Naive thymus-derived CD4-positive, alpha-beta T cell (primary cell): ENCODE results near the gene SVOPL. TPM values are rescaled to one million over a fixed set of nuclear protein-coding genes. Genes with fewer than 3 reads are reported as not detected.

Experiments
- ATAC-seq: fragments of 150-1000 bp; cut with Tn5 transposase; 2 replicates; pipeline ENCODE4 v1.10.0; 2021; ENCODE audit warnings: mild to moderate bottlenecking, moderate library complexity
- CTCF ChIA-PET: fragments of 350-600 bp; sonication (Branson Sonifier 250); formaldehyde crosslinking; loops from one replicate; lab custom pipeline; 2021; ENCODE audit warnings: antibody characterized with exemption; lab: Charles Lee
- POLR2A ChIA-PET: fragments of 350-600 bp; sonication (Branson Sonifier 250); formaldehyde crosslinking; loops from one replicate; lab custom pipeline; 2021; ENCODE audit warnings: antibody characterized with exemption, inconsistent platforms; lab: Charles Lee
- DNase-seq, 9 donors: peaks; one replicate each; pipeline versions ENCODE4 v3.0.0 to v3.0.0-alpha.2; 2020 to 2022; ENCODE audit warnings: mixed read lengths in 1 of 9
- H3K27ac ChIP-seq: one replicate; pipeline ENCODE4 v1.7.0; 2013; ENCODE audit warnings: mild to moderate bottlenecking, low read depth, low read length, moderate library complexity
- H3K27me3 ChIP-seq, 2 donors: one replicate each; pipeline ENCODE4 v1.7.0; 2013; ENCODE audit warnings: low read length in 2 of 2, mild to moderate bottlenecking in 2 of 2, moderate library complexity in 2 of 2; ENCODE audit not compliant: control insufficient read depth in 2 of 2, insufficient read depth in 2 of 2
- H3K36me3 ChIP-seq, 3 experiments: 1 replicate in 2 of 3; 2 replicates in 1 of 3; pipeline ENCODE4 v1.7.0; 2013; ENCODE audit warnings: low read length in 3 of 3, mild to moderate bottlenecking in 3 of 3, moderate library complexity in 1 of 3; ENCODE audit not compliant: insufficient read depth in 3 of 3, control insufficient read depth in 2 of 3
- H3K4me1 ChIP-seq, 2 donors: one replicate each; pipeline ENCODE4 v1.7.0; 2013; ENCODE audit warnings: low read length in 2 of 2, mild to moderate bottlenecking in 2 of 2, moderate library complexity in 1 of 2; ENCODE audit not compliant: control insufficient read depth in 2 of 2, insufficient read depth in 2 of 2
- H3K4me3 ChIP-seq: 2 replicates; pipeline ENCODE4 v1.7.0; 2013; ENCODE audit warnings: mild to moderate bottlenecking, low read length
- H3K9me3 ChIP-seq, 3 experiments: 1 replicate in 2 of 3; 2 replicates in 1 of 3; pipeline ENCODE4 v1.7.0; 2013; ENCODE audit warnings: low read length in 3 of 3; ENCODE audit not compliant: control insufficient read depth in 2 of 3
- H3K27ac Mint-ChIP-seq, 9 donors: one replicate each; pipeline ENCODE4 v1.8.0; 2020 to 2022; ENCODE audit warnings: mixed read lengths in 9 of 9, mild to moderate bottlenecking in 8 of 9, moderate library complexity in 5 of 9, inconsistent platforms in 2 of 9
- H3K27me3 Mint-ChIP-seq, 5 donors: one replicate each; pipeline ENCODE4 v1.8.0; 2021 to 2022; ENCODE audit warnings: mixed read lengths in 5 of 5, mild to moderate bottlenecking in 1 of 5
- H3K36me3 Mint-ChIP-seq, 5 donors: one replicate each; pipeline ENCODE4 v1.8.0; 2020 to 2022; ENCODE audit warnings: mixed read lengths in 5 of 5, mild to moderate bottlenecking in 3 of 5, inconsistent platforms in 1 of 5
- H3K4me1 Mint-ChIP-seq, 7 donors: one replicate each; pipeline ENCODE4 v1.8.0; 2020 to 2022; ENCODE audit warnings: mixed read lengths in 7 of 7, mild to moderate bottlenecking in 3 of 7, inconsistent platforms in 1 of 7
- H3K4me3 Mint-ChIP-seq, 10 donors: one replicate each; pipeline ENCODE4 v1.8.0; 2020 to 2022; ENCODE audit warnings: mild to moderate bottlenecking in 10 of 10, mixed read lengths in 10 of 10, moderate library complexity in 6 of 10, inconsistent platforms in 2 of 10
- H3K9me3 Mint-ChIP-seq, 11 donors: one replicate each; pipeline ENCODE4 v1.8.0; 2020 to 2022; ENCODE audit warnings: mixed read lengths in 11 of 11, mild to moderate bottlenecking in 4 of 11, inconsistent platforms in 1 of 11, moderate library complexity in 1 of 11
- intact Hi-C, 2 donors: fragments of 100-400 bp; cut with micrococcal nuclease; formaldehyde crosslinking; loops; one replicate each; pipeline ENCODE4 v1.15.1; 2023
- polyA plus RNA-seq, 2 donors: library from polyadenylated mRNA; unstranded; fragments of 300-500 nt; fragmentation: Illumina TruSeq; gene quantifications; one replicate each; pipeline ENCODE4 v1.2.3, GENCODE V29; 2021
- total RNA-seq, 6 experiments: library from RNA in 5 of 6; stranded (reverse) in 5 of 6; gene quantifications; 1 replicate in 5 of 6; 2 replicates in 1 of 6; pipeline ENCODE4 v1.2.3 and lab custom pipeline; 2021 to 2026

SVOPL gene
- total and polyA plus RNA-seq, 7 experiments from 2014 or later, result 0.47 to 0.74 (median 0.64) TPM; not detected in 4

DNA sequence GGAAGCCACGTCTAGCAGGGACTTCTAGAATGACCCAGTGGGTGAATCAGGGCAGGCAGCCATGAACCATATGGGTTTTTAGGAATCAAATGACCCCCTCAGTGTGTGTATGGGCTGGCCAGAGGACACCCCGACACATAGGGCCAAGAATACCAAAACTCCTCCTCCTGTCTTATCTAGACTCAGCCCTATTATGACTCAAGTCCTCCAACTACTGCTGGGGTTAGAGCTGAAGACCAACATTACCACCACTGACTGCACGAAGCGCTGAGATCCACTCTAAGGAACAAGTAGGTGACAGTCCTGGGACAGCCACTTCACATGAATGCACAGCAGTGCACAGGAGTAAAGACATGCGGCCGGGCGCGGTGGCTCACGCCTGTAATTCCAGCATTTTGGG, 11.5 kb upstream of the SVOPL start:
- Mint-ChIP-seq H3K9me3 (no peaks in the 10 kb centered on the region), H3K27ac (peak overlapping the region in 1 of 9 donors; percentile 45), H3K4me3 (no peak overlapping the region), H3K4me1 (peaks cover 2 to 21% (median 13%) of the 10 kb centered on the region in 7 donors), H3K36me3 (no peaks in the 10 kb centered on the region), H3K27me3 (peaks cover 0 to 17% (median 0%) of the 10 kb centered on the region in 5 donors)
- Histone ChIP-seq H3K4me3 (no peak overlapping the region), H3K4me1 (no peaks in the 10 kb centered on the region), H3K27ac (no peak overlapping the region), H3K36me3 (no peaks in the 10 kb centered on the region), H3K9me3 (no peaks in the 10 kb centered on the region), H3K27me3 (no peaks in the 10 kb centered on the region)
- DNase-seq (no peak), ATAC-seq (no peak)
- ChIA-PET CTCF (no interaction called here), POLR2A (no interaction called here)
- intact Hi-C loops, result no loop called here

DNA sequence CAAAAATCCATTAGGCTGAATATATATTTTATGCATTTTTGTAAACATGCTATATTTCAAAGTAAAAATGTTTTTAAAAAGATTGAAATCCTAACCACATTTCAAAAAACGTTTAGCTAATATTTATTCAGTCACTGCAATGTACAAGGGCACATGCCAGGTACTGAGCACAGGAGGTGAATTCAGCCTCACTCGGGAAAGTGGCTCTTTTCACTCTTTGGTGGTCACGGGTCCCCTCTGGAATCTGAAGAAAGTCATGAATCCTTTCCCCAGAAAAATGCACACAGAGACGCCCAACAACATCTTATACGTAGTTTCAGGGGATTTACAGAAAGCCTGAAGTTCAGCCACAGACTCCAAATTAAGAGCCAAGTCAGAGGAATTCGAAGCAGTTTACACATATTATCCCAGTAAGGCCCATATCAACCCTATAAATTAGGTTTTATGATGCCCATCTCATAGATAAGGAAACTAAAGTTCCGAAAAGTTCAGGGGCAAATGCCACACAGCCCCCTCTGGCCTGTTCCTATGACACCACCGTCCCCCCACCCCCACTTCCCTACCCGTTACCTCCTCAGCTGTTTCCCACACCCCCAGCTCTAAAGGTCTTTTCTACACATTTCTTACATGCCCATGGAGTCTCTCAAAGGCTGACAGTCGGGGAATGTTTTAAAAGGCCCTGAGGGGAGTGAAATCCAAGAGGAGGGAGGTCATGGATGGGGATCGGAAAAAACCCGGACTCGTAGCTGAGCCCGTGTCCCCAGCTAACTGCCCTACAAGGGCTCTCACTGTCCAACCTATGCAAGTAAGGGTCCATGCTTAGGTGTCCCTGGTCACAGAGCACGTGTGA, 9.6 kb upstream of the SVOPL start:
- Mint-ChIP-seq H3K36me3 (no peaks in the 10 kb centered on the region), H3K9me3 (no peaks in the 10 kb centered on the region), H3K4me1 (peaks cover 0 to 12% (median 5%) of the 10 kb centered on the region in 7 donors), H3K4me3 (no peak overlapping the region), H3K27me3 (peaks cover 0 to 4% (median 0%) of the 10 kb centered on the region in 5 donors), H3K27ac (peak overlapping the region in 1 of 9 donors; percentile 9)
- intact Hi-C loops, result no loop called here
- no peaks in the 10 kb centered on the region for H3K27me3 ChIP-seq
- H3K27ac ChIP-seq, result no peak overlapping the region
- no peak overlapping the region for H3K4me3 ChIP-seq
- H3K36me3 ChIP-seq, result no peaks in the 10 kb centered on the region
- ATAC-seq (no peak), DNase-seq (no peak)
- ChIA-PET POLR2A (no interaction called here), CTCF (no interaction called here)
- no peaks in the 10 kb centered on the region for H3K9me3 ChIP-seq
- no peaks in the 10 kb centered on the region for H3K4me1 ChIP-seq

DNA sequence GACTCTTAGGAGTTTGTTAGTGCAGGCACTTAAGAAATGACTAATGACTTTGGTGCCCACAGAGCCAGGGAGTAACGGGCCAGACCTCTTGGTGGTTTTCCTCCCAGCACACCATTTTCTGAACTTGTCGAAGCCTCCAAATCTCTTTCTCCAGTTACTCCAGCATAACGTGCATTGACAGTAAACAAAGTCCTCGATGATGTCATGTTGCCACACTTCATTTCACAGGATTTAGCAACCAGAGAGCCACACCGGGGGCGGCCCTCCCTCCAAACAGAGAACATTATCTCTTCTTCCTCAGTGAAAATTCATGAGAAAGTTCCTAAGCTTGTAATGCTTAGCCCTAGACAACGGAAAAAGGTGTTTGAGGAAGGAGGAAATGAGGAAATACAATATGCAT, 4.0 kb upstream of the SVOPL start:
- no peaks in the 10 kb centered on the region for H3K9me3 Mint-ChIP-seq
- H3K27me3 Mint-ChIP-seq, result peaks cover 0 to 3% (median 0%) of the 10 kb centered on the region in 5 donors
- POLR2A ChIA-PET, result interaction anchor here (0.6 to 0.7 kb wide), 2 partner anchors 38 to 205 kb away, joined by 3 to 4 read pairs; no protein-coding TSS in a partner anchor
- no peak overlapping the region for H3K4me3 Mint-ChIP-seq
- peak overlapping the region in 1 of 9 donors; percentile 36 for H3K27ac Mint-ChIP-seq
- H3K9me3 ChIP-seq, result no peaks in the 10 kb centered on the region
- peaks cover 0 to 2% (median 0%) of the 10 kb centered on the region in 7 donors for H3K4me1 Mint-ChIP-seq
- intact Hi-C loops, result no loop called here
- H3K36me3 Mint-ChIP-seq, result no peaks in the 10 kb centered on the region
- H3K4me3 ChIP-seq, result no peak overlapping the region
- H3K36me3 ChIP-seq, result no peaks in the 10 kb centered on the region
- CTCF ChIA-PET, result interaction anchor here (0.5 kb wide), 1 partner anchor 73 kb away, joined by 3 read pairs; no protein-coding TSS in a partner anchor
- DNase-seq (no peak), ATAC-seq (no peak)
- no peak overlapping the region for H3K27ac ChIP-seq
- no peaks in the 10 kb centered on the region for H3K4me1 ChIP-seq
- H3K27me3 ChIP-seq, result no peaks in the 10 kb centered on the region

DNA sequence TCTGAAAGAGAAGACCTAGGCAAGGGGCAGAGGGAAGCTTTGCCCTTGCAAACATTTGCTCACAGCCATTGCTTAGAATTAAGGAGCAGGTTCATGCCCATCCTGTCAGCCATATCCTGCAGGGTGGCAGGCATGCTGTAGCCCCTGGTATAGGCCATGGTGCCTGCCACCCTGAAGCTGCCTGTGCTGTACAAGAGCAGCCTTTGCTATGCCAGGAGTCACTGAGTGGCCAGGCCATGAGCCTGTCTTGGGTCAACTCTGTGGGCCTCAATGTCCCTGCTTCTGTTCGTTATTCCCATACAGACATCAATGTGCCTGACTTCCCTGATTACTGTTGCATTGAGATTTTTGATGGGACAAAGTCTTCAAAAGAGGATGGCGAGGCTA, 368 bp upstream of the SVOPL start:
- Histone ChIP-seq H3K4me1 (no peaks in the 10 kb centered on the region), H3K4me3 (no peak overlapping the region), H3K27ac (no peak overlapping the region), H3K36me3 (no peaks in the 10 kb centered on the region), H3K27me3 (no peaks in the 10 kb centered on the region), H3K9me3 (no peaks in the 10 kb centered on the region)
- DNase-seq (no peak), ATAC-seq (no peak)
- Mint-ChIP-seq H3K9me3 (no peaks in the 10 kb centered on the region), H3K4me1 (peaks cover 0 to 2% (median 0%) of the 10 kb centered on the region in 7 donors), H3K4me3 (no peak overlapping the region), H3K36me3 (no peaks in the 10 kb centered on the region), H3K27me3 (peaks cover 0 to 9% (median 0%) of the 10 kb centered on the region in 5 donors), H3K27ac (peak overlapping the region in 1 of 9 donors; percentile 13)
- intact Hi-C loops, result no loop called here
- CTCF ChIA-PET, result no interaction called here
- POLR2A ChIA-PET, result interaction anchor here (0.6 kb wide), 1 partner anchor 345 kb away, joined by 3 read pairs; no protein-coding TSS in a partner anchor

DNA sequence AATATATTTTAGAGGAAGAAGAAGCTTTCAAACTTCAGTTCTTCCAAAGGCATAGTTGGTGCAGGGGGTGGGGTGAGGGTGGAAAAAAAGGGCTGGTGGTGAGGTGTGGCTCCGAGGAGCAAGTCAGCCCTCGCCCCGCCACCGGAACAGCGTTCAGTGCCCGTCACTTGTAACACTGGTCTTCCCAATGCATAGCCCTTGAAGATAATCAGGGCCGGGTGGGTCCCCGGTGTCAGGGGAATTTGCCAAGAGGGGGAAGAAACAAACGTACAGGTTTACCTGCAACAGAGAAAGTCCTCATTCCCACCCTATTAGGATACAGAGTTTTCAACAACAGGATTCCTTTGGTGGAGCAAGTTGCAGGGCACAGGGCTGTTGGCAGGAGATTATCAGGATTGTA, 1.5 kb downstream of the SVOPL start:
- Histone ChIP-seq H3K36me3 (no peaks in the 10 kb centered on the region), H3K9me3 (no peaks in the 10 kb centered on the region), H3K27ac (no peak overlapping the region), H3K27me3 (no peaks in the 10 kb centered on the region), H3K4me3 (no peak overlapping the region), H3K4me1 (no peaks in the 10 kb centered on the region)
- no peak for DNase-seq
- ChIA-PET CTCF (no interaction called here), POLR2A (no interaction called here)
- Mint-ChIP-seq H3K27ac (no peak overlapping the region), H3K36me3 (no peaks in the 10 kb centered on the region), H3K4me1 (peaks cover 0 to 1% (median 0%) of the 10 kb centered on the region in 7 donors), H3K4me3 (no peak overlapping the region), H3K27me3 (peaks cover 0 to 10% (median 0%) of the 10 kb centered on the region in 5 donors), H3K9me3 (peaks cover 0 to 2% (median 0%) of the 10 kb centered on the region in 11 donors)
- ATAC-seq, result no peak
- intact Hi-C loops, result no loop called here

DNA sequence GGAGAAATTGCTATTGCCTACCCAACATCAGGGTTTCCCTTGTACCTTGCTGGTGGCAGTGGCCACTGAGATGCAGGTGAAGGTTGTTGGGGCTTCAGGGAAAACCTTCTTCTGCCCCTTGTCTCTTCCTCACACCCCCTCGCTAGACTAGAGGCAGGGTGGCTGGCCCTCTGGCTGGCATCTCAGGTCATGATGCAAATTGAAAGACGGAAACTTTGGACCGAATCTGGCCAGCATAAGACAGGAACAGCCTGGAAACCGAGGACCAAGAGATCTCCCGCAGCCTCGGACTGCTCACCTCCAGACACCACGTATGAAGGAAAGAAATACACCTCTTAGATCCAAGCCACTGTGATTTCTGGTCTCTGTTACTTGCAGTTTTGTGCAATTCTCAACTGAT, 2.9 kb downstream of the SVOPL start:
- Mint-ChIP-seq H3K9me3 (peaks cover 0 to 2% (median 0%) of the 10 kb centered on the region in 11 donors), H3K4me1 (peaks cover 0 to 1% (median 0%) of the 10 kb centered on the region in 7 donors), H3K36me3 (no peaks in the 10 kb centered on the region), H3K4me3 (no peak overlapping the region), H3K27ac (no peak overlapping the region), H3K27me3 (peaks cover 0 to 10% (median 0%) of the 10 kb centered on the region in 5 donors)
- Histone ChIP-seq H3K4me3 (no peak overlapping the region), H3K27ac (no peak overlapping the region), H3K36me3 (no peaks in the 10 kb centered on the region), H3K4me1 (no peaks in the 10 kb centered on the region), H3K9me3 (no peaks in the 10 kb centered on the region), H3K27me3 (no peaks in the 10 kb centered on the region)
- DNase-seq (no peak), ATAC-seq (no peak)
- ChIA-PET CTCF (no interaction called here), POLR2A (no interaction called here)
- intact Hi-C loops, result no loop called here
